Hepatocyte (in vitro differentiated cells): Measurements from ENCODE around the gene GRB10.

Experiments
- EZH2 ChIP-seq: fragments of 200-600 bp; sonication (generic); IDR thresholded peaks from 2 replicates; pipeline ENCODE4 v1.6.1; 2016; ENCODE audit warnings: antibody characterized with exemption, mild to moderate bottlenecking, borderline replicate concordance
- EZH2phosphoT487 ChIP-seq: fragments of 200-600 bp; sonication (generic); IDR thresholded peaks from one replicate; pipeline ENCODE4 v1.6.1; 2018; ENCODE audit warnings: antibody characterized with exemption, mild to moderate bottlenecking, low read depth, moderate library complexity; ENCODE audit not compliant: unreplicated experiment, severe bottlenecking
- TF ChIP-seq, protein P1 (sequence below): fragments of 200-600 bp; sonication (generic); IDR thresholded peaks from 2 replicates; pipeline ENCODE4 v1.5.1; 2016; ENCODE audit warnings: antibody characterized with exemption, mild to moderate bottlenecking; ENCODE audit not compliant: poor library complexity

GRCh38 chr7:50656141-50656895 is 126.4 kb downstream of the GRB10 start:
- TF ChIP-seq, protein P1, sequence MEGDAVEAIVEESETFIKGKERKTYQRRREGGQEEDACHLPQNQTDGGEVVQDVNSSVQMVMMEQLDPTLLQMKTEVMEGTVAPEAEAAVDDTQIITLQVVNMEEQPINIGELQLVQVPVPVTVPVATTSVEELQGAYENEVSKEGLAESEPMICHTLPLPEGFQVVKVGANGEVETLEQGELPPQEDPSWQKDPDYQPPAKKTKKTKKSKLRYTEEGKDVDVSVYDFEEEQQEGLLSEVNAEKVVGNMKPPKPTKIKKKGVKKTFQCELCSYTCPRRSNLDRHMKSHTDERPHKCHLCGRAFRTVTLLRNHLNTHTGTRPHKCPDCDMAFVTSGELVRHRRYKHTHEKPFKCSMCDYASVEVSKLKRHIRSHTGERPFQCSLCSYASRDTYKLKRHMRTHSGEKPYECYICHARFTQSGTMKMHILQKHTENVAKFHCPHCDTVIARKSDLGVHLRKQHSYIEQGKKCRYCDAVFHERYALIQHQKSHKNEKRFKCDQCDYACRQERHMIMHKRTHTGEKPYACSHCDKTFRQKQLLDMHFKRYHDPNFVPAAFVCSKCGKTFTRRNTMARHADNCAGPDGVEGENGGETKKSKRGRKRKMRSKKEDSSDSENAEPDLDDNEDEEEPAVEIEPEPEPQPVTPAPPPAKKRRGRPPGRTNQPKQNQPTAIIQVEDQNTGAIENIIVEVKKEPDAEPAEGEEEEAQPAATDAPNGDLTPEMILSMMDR, result no peak
- TF ChIP-seq EZH2phosphoT487 (no peak), EZH2 (no peak)
